ENCODE data around the gene PTPRB.

DNA sequence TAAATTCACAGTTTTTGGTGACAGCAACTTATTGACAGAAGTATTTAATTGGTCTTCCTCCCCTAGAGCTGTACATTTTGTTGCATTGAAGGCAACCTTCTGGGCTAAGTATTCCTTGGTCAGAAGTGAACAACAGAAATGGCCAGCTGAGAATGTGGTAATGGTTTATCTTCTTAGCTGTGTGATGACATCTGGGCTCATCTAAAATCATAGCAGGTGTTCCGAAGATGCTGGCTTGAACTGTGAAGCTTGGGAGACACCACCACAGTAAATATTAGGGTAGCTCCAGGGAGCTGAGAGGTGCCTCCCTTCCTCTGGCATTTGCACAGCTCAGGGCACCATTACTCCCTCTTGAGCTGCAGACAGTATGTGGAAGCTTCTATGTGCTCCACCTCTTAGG, 3.7 kb upstream of the PTPRB start:
- TF ChIP-seq, protein P1, sequence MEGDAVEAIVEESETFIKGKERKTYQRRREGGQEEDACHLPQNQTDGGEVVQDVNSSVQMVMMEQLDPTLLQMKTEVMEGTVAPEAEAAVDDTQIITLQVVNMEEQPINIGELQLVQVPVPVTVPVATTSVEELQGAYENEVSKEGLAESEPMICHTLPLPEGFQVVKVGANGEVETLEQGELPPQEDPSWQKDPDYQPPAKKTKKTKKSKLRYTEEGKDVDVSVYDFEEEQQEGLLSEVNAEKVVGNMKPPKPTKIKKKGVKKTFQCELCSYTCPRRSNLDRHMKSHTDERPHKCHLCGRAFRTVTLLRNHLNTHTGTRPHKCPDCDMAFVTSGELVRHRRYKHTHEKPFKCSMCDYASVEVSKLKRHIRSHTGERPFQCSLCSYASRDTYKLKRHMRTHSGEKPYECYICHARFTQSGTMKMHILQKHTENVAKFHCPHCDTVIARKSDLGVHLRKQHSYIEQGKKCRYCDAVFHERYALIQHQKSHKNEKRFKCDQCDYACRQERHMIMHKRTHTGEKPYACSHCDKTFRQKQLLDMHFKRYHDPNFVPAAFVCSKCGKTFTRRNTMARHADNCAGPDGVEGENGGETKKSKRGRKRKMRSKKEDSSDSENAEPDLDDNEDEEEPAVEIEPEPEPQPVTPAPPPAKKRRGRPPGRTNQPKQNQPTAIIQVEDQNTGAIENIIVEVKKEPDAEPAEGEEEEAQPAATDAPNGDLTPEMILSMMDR (conservative IDR thresholded peaks at IDR 0.05) = no peak
- no peak for TF ChIP-seq EZH2 (IDR thresholded peaks at IDR 0.05; ENCODE audit: low read depth)

Measured in PC-9 (cell line).